Retinal pigment epithelial cell (primary cell): ENCODE results near the gene PHLDA1.

Experiments
- DNase-seq: peaks from one replicate; pipeline ENCODE4 v3.0.0-alpha.2; 2010; ENCODE audit warnings: low read depth
- H3K4me3 ChIP-seq: 2 replicates; pipeline ENCODE4 v1.5.1; 2011; ENCODE audit warnings: mild to moderate bottlenecking, low read length, control low read depth, moderate library complexity
- CTCF ChIP-seq: conservative IDR thresholded peaks from 2 replicates; pipeline ENCODE4 v1.5.1; 2011; ENCODE audit warnings: low read depth, low read length, control low read depth, inconsistent platforms

PHLDA1 gene

GRCh38 chr12:76073561-76073960, 42.0 kb upstream of the PHLDA1 start:
- DNase-seq = no peak
- H3K4me3 ChIP-seq = no peak overlapping the region
- TF ChIP-seq CTCF = no peak

GRCh38 chr12:76072568-76072967, 41.0 kb upstream of the PHLDA1 start:
- H3K4me3 ChIP-seq = no peak overlapping the region
- no peak for DNase-seq
- TF ChIP-seq CTCF = no peak

GRCh38 chr12:76069339-76069738, 37.8 kb upstream of the PHLDA1 start:
- DNase-seq = no peak
- H3K4me3 ChIP-seq = no peak overlapping the region
- no peak for TF ChIP-seq CTCF

GRCh38 chr12:76065917-76066316, 34.3 kb upstream of the PHLDA1 start:
- no peak for TF ChIP-seq CTCF
- H3K4me3 ChIP-seq = no peak overlapping the region
- no peak for DNase-seq

GRCh38 chr12:76064904-76065303, 33.3 kb upstream of the PHLDA1 start:
- no peak for DNase-seq
- no peak overlapping the region for H3K4me3 ChIP-seq
- no peak for TF ChIP-seq CTCF

- H3K4me3 ChIP-seq = no peak overlapping the region
- no peak for TF ChIP-seq CTCF
- DNase-seq = no peak
These were observed 28.5 kb upstream of the PHLDA1 start for GRCh38 chr12:76060111-76060510.

GRCh38 chr12:76057326-76057725, 25.8 kb upstream of the PHLDA1 start:
- no peak overlapping the region for H3K4me3 ChIP-seq
- DNase-seq = no peak
- TF ChIP-seq CTCF = no peak
